GM19324 (cell line): Measurements from ENCODE around the gene FGD5.

Source experiments
- ATAC-seq: cut with Tn5 transposase; IDR thresholded peaks from one replicate; pipeline ENCODE4 v1.9.1; 2021; ENCODE audit warnings: mild to moderate bottlenecking, moderate library complexity; ENCODE audit not compliant: unreplicated experiment, low FRiP score

Gene FGD5

GRCh38 chr3:14867936-14868570, 49.3 kb downstream of the FGD5 start:
- no peak for ATAC-seq

- ATAC-seq = no peak
These were observed 51.4 kb downstream of the FGD5 start for GRCh38 chr3:14869917-14870782.

GRCh38 chr3:14870783-14871060, 52.0 kb downstream of the FGD5 start:
- ATAC-seq = no peak

GRCh38 chr3:14871456-14872200, 52.9 kb downstream of the FGD5 start:
- ATAC-seq = no peak

- no peak for ATAC-seq
These were observed 53.9 kb downstream of the FGD5 start for GRCh38 chr3:14872706-14873105.

- ATAC-seq = no peak
These were observed 56.0 kb downstream of the FGD5 start for GRCh38 chr3:14874784-14875183.

GRCh38 chr3:14875411-14876175, 56.8 kb downstream of the FGD5 start:
- no peak for ATAC-seq

- no peak for ATAC-seq
These were observed 58.2 kb downstream of the FGD5 start for GRCh38 chr3:14876921-14877333.

- ATAC-seq = no peak
These were observed 58.7 kb downstream of the FGD5 start for GRCh38 chr3:14877469-14877868.

- ATAC-seq = no peak
These were observed 60.6 kb downstream of the FGD5 start for GRCh38 chr3:14879211-14879874.

- no peak for ATAC-seq
These were observed 61.8 kb downstream of the FGD5 start for GRCh38 chr3:14880447-14881106.

- no peak for ATAC-seq
These were observed 64.5 kb downstream of the FGD5 start for GRCh38 chr3:14883226-14883625.

GRCh38 chr3:14884665-14885064, 65.9 kb downstream of the FGD5 start:
- ATAC-seq = no peak

GRCh38 chr3:14885307-14885706, 66.5 kb downstream of the FGD5 start:
- no peak for ATAC-seq

- no peak for ATAC-seq
These were observed 67.3 kb downstream of the FGD5 start for GRCh38 chr3:14886101-14886500.

GRCh38 chr3:14889205-14889604, 70.4 kb downstream of the FGD5 start:
- no peak for ATAC-seq

- ATAC-seq = no peak
These were observed 71.2 kb downstream of the FGD5 start for GRCh38 chr3:14889943-14890342.

GRCh38 chr3:14890476-14890875, 71.7 kb downstream of the FGD5 start:
- ATAC-seq = no peak
